ENCODE data around the gene BBX.
A peak's percentile ranks its signal among the peaks of the same experiment; 100 is the strongest.

The BBX gene

GRCh38 chr3:107705046-107705445, 182.3 kb downstream of the BBX start:
- no peak overlapping the region for H3K4me3 ChIP-seq (ENCODE audit: low read length)
- no peak for DNase-seq (ENCODE audit: low read depth, low spot score)

- DNase-seq (ENCODE audit: low read depth, low spot score), result no peak
- no peak overlapping the region for H3K4me3 ChIP-seq (ENCODE audit: low read length)
Measured at GRCh38 chr3:107710851-107711250, 188.1 kb downstream of the BBX start.

DNA sequence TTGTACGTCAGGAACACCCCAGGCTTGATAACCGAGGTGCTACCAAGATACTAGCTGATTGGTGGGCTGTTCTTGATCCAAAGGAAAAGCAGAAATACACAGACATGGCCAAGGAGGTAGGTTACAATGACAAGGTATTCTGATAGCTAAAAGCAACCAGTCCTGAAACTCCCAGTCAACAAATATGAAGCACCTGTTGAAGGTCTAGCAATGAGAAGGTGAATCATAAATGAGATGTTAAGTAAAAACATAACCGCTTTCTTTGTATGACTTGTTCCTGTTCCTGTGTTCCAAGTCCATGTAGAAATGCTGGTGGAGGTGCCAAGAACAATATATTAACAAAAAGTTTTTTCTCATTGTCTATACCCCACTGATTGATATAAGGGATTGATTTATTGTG, 194.0 kb downstream of the BBX start:
- no peak overlapping the region for H3K4me3 ChIP-seq (ENCODE audit: low read length)
- DNase-seq (ENCODE audit: low read depth, low spot score), result no peak

- H3K4me3 ChIP-seq (ENCODE audit: low read length), result no peak overlapping the region
- no peak for DNase-seq (ENCODE audit: low read depth, low spot score)
Measured at GRCh38 chr3:107718547-107718946, 195.8 kb downstream of the BBX start.

DNA sequence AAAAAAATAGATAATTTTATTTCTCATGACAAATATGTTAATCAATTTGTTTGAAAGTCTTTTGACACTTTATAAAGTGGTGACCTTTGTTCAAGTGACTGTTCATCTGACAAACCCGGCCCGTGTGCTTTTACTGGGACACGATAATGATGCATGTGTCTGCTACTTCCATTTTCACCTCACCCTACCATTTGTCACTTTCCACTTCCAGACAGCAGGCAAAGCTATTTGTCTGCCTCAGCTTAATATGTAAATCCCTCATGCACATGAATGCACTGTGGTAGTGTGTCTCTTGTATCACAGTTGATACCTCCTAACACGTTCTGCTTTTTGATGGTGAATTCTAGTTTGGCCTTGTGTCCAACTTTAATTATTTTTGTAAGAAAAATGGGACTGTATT, 204.3 kb downstream of the BBX start:
- no peak for DNase-seq (ENCODE audit: low read depth, low spot score)
- no peak overlapping the region for H3K4me3 ChIP-seq (ENCODE audit: low read length)

DNA sequence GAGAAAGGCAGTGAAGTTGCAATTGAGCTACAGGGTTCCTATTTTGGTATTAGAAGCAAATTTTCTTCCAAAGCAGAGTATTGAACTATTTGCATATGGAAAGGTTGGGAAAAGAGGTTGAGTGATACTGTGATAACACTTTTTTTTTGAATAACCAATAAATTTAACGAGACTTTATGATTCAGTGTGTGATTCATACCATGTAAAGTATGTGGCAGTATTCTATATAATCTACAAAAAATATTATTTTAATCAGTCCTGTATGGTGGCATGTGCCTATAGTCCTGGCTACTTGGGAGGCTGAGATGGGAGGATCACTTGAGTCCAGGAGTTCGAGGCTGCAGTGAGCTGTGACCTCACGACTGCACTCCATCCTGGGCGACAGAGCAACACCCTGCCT, 206.9 kb downstream of the BBX start:
- H3K4me3 ChIP-seq (ENCODE audit: low read length), result no peak overlapping the region
- DNase-seq (ENCODE audit: low read depth, low spot score), result no peak

GRCh38 chr3:107734317-107734716, 211.6 kb downstream of the BBX start:
- no peak for DNase-seq (ENCODE audit: low read depth, low spot score)

GRCh38 chr3:107737914-107738313, 215.2 kb downstream of the BBX start:
- no peak overlapping the region for H3K4me3 ChIP-seq (ENCODE audit: low read length)
- DNase-seq (ENCODE audit: low read depth, low spot score), result no peak

More at GRCh38 chr3:107734317-107734716, 211.6 kb downstream of the BBX start:
- H3K4me3 ChIP-seq (ENCODE audit: low read length), result no peak overlapping the region

- no peak overlapping the region for H3K4me3 ChIP-seq (ENCODE audit: low read length)
- no peak for DNase-seq (ENCODE audit: low read depth, low spot score)
Measured at GRCh38 chr3:107738486-107739183, 215.9 kb downstream of the BBX start.

GRCh38 chr3:107739227-107739626, 216.5 kb downstream of the BBX start:
- no peak overlapping the region for H3K4me3 ChIP-seq (ENCODE audit: low read length)
- DNase-seq (ENCODE audit: low read depth, low spot score), result no peak

DNA sequence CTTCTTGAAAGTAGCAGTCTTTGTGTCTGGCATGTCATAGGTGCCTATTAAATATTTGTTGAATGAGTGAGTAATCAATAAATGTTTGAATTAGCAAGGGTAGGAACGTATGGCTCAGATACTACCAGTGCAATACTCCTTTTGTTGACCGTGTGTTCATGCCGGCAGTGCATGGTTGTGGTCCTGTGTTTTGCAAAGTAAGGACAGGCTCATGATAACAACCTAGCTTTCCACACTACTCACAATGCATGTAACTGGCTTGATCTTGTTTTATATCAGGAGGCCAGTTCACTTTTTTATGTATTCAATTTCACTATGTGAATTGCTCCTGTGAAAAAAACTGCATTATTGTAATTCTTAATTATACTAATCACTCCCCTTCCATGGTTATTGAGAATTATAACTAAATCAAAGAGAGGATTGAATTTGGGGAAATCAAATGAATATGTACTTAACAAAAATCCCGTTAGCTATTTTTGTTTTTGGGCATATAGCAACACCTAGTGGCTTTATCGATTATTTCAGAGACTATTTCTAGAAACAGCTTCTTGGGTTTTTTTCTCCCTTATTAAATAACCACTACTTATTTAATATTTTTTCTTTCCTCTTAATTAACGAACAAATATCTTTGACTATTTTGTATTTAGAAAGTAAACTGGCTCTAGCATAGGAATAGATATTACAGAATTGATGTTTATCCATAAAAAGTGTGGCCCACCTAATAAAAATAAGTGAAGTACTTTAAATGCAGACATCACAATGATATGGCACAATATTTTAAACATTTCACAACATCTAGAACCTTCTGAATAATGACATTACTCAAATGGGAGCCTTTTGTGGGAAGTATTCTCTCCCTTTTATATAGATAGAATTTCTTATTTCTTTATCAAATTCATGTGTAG, 218.5 kb downstream of the BBX start:
- peak; percentile 11 for DNase-seq (ENCODE audit: low read depth, low spot score)
- H3K4me3 ChIP-seq (ENCODE audit: low read length), result no peak overlapping the region

GRCh38 chr3:107745354-107745753, 222.6 kb downstream of the BBX start:
- DNase-seq (ENCODE audit: low read depth, low spot score), result no peak
- H3K4me3 ChIP-seq (ENCODE audit: low read length), result no peak overlapping the region

DNA sequence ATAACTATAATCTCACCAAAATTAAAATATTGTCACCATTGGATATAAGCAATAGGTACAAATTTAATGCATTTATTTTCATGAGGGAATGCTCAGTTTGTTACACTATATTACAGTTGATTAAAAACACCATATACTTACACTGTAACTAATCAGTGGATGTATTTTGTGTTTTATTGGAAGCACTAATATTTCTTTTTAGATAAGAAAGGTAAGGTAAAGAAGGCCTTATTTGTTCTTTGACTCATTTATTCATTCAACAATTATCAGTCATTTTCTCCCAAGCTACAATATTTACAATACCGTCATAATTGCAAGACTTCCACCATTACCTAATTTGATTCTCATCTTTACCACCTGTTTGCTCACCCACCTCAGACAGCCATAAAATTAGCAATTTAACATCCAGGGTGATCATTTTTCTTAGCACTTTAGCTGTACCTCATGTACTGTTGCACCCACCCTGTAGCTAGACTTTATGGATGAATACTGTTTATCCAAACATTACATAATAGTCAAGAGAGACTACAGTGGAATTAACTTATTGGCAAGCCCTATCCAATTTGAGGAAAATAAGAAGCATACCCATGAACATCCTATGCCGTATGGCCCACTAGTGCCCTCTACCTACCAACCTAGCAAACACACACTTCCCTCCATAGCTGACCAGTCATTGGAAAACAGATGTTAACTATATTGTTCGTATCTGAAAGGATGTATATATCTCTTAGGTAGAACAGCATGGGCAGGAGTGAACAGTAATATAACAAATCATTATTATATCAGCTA, 229.6 kb downstream of the BBX start:
- H3K4me3 ChIP-seq (ENCODE audit: low read length), result no peak overlapping the region
- DNase-seq (ENCODE audit: low read depth, low spot score), result peak; percentile 21

DNA sequence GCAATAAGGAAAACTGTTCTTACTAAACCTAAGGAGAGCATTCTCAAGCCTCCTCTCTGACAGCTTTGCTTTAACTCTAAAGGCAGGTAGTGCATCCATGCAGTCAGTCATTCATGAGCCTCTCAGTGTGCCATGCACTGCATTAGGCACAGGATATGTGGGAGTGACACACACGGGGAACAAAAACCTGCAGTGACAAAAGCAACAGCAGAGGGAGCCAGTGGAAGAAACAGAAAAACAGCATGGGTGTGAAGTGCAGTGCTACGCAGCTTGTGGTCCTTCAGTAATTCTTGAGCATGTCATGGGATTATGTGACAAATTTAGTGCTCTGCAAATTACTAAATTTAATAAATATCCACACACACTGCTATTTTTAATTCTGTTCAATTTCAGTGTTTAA, 230.7 kb downstream of the BBX start:
- DNase-seq (ENCODE audit: low read depth, low spot score), result peak; percentile 41
- no peak overlapping the region for H3K4me3 ChIP-seq (ENCODE audit: low read length)

DNA sequence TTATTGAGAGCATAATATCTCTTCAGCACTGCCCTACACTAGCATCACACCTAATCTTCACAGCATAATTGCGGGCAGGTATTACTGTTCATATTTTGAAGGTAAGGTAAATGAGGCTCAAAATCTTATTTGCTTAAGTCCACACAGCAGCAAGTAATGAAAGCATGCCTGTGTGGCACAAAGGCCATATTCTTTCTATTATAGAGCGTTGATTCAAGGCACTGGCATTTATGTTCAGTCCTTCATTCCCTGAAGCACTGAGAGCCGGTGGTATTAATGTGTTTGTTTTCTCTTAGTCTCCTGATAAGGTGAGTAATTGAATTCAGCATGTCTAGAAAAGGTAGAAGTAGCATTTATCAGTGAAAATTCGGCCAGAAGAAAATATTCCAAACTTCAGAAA, 231.2 kb downstream of the BBX start:
- H3K4me3 ChIP-seq (ENCODE audit: low read length), result no peak overlapping the region

DNA sequence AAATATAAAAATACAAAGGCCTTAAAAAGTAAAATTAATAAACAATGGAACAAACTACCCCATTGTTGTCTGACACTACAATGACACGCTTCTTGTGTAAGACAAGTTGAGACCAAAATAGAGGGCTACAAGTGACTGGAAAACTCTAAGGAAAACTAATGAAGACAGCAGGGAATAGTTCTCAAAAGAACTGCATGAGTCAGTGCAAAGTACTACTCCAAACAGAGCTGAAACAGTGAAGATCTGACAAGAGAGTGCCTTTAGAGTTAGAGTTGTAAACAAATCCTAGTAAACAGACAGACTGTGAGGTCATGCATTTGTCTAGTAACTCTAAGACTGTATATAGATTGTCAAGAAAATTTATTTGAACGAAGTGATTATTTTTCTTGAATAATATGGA, 233.9 kb downstream of the BBX start:
- no peak for DNase-seq (ENCODE audit: low read depth, low spot score)
- no peak overlapping the region for H3K4me3 ChIP-seq (ENCODE audit: low read length)

More for the DNA sequence above, 231.2 kb downstream of the BBX start:
- no peak for DNase-seq (ENCODE audit: low read depth, low spot score)

DNA sequence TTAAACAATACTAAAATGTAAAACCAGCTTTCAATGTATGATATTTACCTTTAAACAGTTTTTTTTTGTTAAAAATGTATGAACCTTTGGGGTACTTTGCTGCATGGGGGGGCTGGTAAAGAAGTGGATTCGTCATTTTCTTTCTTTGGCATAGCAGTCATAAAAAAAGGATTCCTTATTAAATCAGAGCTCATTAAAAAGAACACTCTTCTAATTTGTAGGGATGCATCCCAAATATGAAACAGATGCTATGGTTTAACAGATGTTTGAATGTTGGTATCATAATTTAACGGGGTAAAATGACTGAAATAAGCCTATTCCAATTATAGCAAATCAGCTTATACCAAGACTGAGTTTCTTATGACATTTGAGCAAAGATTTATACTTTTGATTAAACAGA, 234.4 kb downstream of the BBX start:
- H3K4me3 ChIP-seq (ENCODE audit: low read length), result no peak overlapping the region
- no peak for DNase-seq (ENCODE audit: low read depth, low spot score)

DNA sequence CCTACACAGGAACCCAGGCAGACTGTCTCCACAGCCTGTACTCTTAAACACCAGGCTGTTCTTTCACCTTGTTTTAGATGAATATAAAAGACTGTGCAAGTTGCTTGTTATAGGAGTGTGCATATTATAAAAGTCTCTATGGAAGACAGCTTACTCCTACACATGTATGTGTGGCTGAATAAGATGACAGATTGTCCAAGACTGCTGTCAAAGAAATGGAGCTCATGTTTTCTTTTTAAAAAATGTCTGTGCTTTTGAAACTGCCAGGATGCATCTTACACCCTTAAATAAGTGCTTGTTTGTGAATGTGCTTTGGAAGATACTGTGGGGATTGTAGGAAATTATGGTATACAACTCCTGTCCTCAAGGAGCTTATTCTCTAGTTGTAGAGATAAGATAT, 237.4 kb downstream of the BBX start:
- DNase-seq (ENCODE audit: low read depth, low spot score), result no peak
- H3K4me3 ChIP-seq (ENCODE audit: low read length), result no peak overlapping the region

DNA sequence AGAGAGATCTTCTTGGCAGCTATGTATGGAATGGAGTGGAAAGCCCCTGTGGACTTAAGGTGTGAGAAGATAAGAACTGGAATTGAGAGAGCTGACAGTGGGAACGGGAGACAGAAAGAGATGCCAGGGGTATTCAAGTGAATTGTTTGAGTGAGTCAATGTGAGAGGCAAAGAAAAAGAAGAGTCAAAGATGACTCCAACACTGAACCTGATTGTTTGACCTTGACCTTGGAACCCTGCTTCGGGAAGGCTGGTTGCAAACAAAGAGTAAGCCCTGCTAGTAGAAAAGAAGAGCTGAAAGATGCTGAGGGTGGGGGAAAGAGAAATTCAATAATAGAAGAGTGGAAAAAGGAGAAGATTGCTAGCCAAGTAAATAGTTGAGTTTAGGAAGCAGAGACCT, 238.6 kb downstream of the BBX start:
- DNase-seq (ENCODE audit: low read depth, low spot score), result no peak
- no peak overlapping the region for H3K4me3 ChIP-seq (ENCODE audit: low read length)

- no peak overlapping the region for H3K4me3 ChIP-seq (ENCODE audit: low read length)
- DNase-seq (ENCODE audit: low read depth, low spot score), result no peak
Measured at GRCh38 chr3:107765524-107765923, 242.8 kb downstream of the BBX start.
